C4-2B (cell line): ENCODE results near the gene AGPS.
"Not testable (repeated sequence)": the region's sequence is repeated elsewhere in the genome, so short reads cannot be mapped to it uniquely, and the experiment has no call there.

Experiments used
- ZFX ChIP-seq: fragments of 450-650 bp; IDR thresholded peaks from 2 replicates; pipeline ENCODE4 v1.6.1; 2017
- TF ChIP-seq, protein P1 (sequence below): fragments of 450-650 bp; conservative IDR thresholded peaks from 2 replicates; pipeline ENCODE4 v1.5.1; 2017; ENCODE audit warnings: mild to moderate bottlenecking

DNA sequence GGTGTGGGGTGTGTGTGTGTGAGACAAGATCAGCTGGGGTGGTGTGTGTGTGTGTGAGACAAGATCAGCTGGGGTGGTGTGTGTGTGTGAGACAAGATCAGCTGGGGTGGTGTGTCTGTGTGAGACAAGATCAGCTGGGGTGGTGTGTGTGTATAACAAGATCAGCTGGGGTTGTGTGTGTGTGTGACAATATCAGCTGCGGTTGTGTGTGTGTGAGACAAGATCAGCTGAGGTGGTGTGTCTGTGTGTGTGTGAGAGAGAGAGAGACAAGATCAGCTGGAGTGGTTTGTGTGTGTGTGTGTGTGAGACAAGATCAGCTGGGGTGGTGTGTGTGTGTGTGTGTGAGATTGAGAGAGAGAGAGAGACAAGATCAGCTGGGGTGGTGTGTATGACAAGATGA is 41.9 kb upstream of the AGPS start:
- TF ChIP-seq, protein P1, sequence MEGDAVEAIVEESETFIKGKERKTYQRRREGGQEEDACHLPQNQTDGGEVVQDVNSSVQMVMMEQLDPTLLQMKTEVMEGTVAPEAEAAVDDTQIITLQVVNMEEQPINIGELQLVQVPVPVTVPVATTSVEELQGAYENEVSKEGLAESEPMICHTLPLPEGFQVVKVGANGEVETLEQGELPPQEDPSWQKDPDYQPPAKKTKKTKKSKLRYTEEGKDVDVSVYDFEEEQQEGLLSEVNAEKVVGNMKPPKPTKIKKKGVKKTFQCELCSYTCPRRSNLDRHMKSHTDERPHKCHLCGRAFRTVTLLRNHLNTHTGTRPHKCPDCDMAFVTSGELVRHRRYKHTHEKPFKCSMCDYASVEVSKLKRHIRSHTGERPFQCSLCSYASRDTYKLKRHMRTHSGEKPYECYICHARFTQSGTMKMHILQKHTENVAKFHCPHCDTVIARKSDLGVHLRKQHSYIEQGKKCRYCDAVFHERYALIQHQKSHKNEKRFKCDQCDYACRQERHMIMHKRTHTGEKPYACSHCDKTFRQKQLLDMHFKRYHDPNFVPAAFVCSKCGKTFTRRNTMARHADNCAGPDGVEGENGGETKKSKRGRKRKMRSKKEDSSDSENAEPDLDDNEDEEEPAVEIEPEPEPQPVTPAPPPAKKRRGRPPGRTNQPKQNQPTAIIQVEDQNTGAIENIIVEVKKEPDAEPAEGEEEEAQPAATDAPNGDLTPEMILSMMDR, result not testable (repeated sequence)
- not testable (repeated sequence) for TF ChIP-seq ZFX
